Embryonic facial prominence (tissue), 1 donor: ENCODE measurements around the gene ZNF670.
"Not testable (repeated sequence)": the region's sequence is repeated elsewhere in the genome, so short reads cannot be mapped to it uniquely, and the experiment has no call there.

ENCODE experiments used
- DNase-seq: peaks from one replicate; pipeline ENCODE4 v3.0.0-alpha.2; 2016; ENCODE audit errors: extremely low spot score

Gene ZNF670

GRCh38 chr1:247043406-247043805 lies 35.2 kb downstream of the ZNF670 start:
- no peak for DNase-seq

DNA sequence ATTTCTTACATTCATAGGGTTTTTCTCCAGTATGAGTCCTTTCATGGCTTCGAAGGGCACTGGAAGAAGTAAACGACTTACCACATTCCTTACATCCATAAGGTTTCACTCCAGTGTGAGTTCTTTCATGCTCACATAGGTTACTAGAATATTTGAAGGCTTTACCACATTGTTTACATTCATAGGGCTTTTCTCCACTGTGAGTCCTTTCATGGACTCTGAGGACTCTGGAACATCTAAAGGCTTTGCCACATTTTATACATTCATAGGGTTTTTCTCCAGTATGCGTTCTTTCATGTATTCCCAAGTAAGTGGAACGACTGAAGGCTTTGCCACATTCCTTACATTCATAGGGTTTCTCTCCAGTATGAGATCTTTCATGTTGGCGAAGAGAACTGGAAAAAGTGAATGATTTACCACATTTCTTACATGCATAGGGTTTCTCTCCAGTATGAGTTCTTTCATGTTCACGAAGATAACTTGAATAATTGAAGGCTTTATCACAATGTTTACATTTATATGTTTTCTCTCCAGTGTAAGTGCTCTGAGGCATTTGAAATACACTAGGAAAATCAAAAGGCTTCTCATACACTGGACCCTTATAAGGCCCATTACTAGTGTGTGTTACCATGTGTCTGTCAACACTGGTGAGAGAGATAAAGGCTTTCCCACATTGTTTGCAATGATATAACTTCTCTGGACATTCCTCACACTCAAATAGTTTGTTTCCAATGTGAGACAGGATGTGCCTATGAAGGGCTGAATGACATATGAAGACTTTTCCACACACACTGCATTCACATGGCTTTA lies 40.9 kb downstream of the ZNF670 start:
- no peak for DNase-seq

- DNase-seq, result not testable (repeated sequence)
Measured at GRCh38 chr1:247032306-247032705, 46.3 kb downstream of the ZNF670 start.
